Mucosa of descending colon (tissue), 3 donors: Measurements from ENCODE around the gene GPR160. TPM values are rescaled to one million over a fixed set of nuclear protein-coding genes. Genes with fewer than 3 reads are reported as not detected.

ENCODE experiments used
- ATAC-seq: fragments of 200-7000 bp; cut with Tn5 transposase; one replicate; pipeline ENCODE4 v1.9.1; 2020; ENCODE audit warnings: mild to moderate bottlenecking, moderate library complexity
- DNase-seq, 3 donors: peaks; one replicate each; pipeline ENCODE4 v3.0.0-alpha.2; 2020
- H3K36me3 ChIP-seq: fragments of 200-600 bp; one replicate; pipeline ENCODE4 v1.8.0; 2021; ENCODE audit warnings: low read depth, mild to moderate bottlenecking
- H3K4me1 ChIP-seq: fragments of 200-600 bp; one replicate; pipeline ENCODE4 v1.8.0; 2021; ENCODE audit warnings: low read depth, mild to moderate bottlenecking
- H3K4me3 ChIP-seq: fragments of 200-600 bp; one replicate; pipeline ENCODE4 v1.8.0; 2021; ENCODE audit warnings: mild to moderate bottlenecking
- H3K9me3 ChIP-seq: fragments of 200-600 bp; one replicate; pipeline ENCODE4 v1.8.0; 2021; ENCODE audit warnings: mild to moderate bottlenecking
- intact Hi-C, 2 donors: fragments of 100-400 bp; cut with DNase I in 1 of 2; cut with micrococcal nuclease in 1 of 2; formaldehyde crosslinking; loops; one replicate each; pipeline versions ENCODE4 v1.11.0 to v1.11.1; 2022; cut with DNase I, micrococcal nuclease
- total RNA-seq, 3 donors: library from RNA; stranded (reverse); fragmentation: NEBNext Ultra II Directional in 2 of 3; extraction: Animal tissue kit (Norgen Biotek cat#: 25700) in 2 of 3; gene quantifications; one replicate each; pipeline versions ENCODE4 v1.2.1 to v1.2.4, GENCODE V29; 2021 to 2023
- TF ChIP-seq, protein P1 (sequence below): fragments of 200-600 bp; IDR thresholded peaks from one replicate; pipeline ENCODE4 v1.8.0; 2022; ENCODE audit warnings: antibody characterized with exemption, mild to moderate bottlenecking
- donor health status: DM: no; HTN: no; CAD: no; lungs with moderate emphysema.
- donor health status: DM: no; HTN: no; CAD: no.
- donor health status: DM: no; HTN: yes; CAD: no.

Gene GPR160
- total RNA-seq, 3 donors from 2014 or later, result 30.0 to 96.5 (median 67.6) TPM

DNA sequence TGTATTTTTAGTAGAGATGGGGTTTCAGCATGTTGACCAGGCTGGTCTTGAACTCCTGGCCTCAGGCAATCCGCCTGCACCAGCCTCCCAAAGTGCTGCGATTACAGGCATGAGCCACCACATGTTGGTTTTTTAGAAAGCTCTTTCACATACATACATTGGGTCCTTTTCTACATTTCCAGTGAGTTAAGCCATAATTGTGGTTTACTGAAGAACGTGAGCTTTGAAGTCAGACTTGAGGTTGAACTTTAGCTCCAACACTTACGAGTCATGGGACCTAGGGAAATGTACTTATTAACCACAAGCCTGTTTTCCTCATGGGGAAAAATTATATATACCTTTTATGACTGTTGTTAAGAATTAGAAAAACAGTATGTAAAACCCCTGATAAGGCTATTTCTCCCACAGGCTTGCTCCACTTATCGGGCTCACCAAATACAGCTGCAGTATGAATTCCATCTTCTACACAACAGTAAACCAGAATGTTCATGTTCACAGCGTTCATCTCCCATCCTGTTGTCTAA lies 39.0 kb downstream of the GPR160 start:
- TF ChIP-seq, protein P1, sequence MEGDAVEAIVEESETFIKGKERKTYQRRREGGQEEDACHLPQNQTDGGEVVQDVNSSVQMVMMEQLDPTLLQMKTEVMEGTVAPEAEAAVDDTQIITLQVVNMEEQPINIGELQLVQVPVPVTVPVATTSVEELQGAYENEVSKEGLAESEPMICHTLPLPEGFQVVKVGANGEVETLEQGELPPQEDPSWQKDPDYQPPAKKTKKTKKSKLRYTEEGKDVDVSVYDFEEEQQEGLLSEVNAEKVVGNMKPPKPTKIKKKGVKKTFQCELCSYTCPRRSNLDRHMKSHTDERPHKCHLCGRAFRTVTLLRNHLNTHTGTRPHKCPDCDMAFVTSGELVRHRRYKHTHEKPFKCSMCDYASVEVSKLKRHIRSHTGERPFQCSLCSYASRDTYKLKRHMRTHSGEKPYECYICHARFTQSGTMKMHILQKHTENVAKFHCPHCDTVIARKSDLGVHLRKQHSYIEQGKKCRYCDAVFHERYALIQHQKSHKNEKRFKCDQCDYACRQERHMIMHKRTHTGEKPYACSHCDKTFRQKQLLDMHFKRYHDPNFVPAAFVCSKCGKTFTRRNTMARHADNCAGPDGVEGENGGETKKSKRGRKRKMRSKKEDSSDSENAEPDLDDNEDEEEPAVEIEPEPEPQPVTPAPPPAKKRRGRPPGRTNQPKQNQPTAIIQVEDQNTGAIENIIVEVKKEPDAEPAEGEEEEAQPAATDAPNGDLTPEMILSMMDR, result no peak
- intact Hi-C loops, result no loop called here
- Histone ChIP-seq H3K9me3 (no peaks in the 10 kb centered on the region), H3K36me3 (no peaks in the 10 kb centered on the region), H3K4me1 (peaks cover 13% of the 10 kb centered on the region), H3K4me3 (no peak overlapping the region)
- ATAC-seq (peak; percentile 87), DNase-seq (peak in 1 of 3 donors; percentile 37)

DNA sequence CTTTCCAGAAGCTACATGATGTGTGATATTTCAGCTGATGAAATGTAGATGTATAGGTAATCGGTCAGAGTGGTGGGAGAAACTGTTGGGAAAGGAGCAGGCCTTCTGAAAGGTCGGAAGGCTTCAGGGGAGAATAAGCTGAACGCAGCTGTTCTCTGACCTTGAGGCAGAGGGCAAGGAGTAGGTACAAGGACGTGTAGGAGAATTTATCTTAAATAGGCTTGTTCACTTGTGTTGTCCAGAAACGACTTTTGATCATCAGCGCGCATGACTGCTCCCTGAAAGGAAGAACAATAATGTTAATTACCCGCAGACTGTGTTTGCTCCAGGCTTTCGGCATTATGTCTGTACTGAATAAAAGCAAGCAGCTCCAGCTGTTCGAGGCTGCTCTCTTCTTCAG lies 39.6 kb downstream of the GPR160 start:
- TF ChIP-seq, protein P1, result no peak
- peaks cover 13% of the 10 kb centered on the region for H3K4me1 ChIP-seq
- intact Hi-C loops, result no loop called here
- DNase-seq, result peak in 1 of 3 donors; percentile 47
- H3K4me3 ChIP-seq, result no peak overlapping the region
- H3K9me3 ChIP-seq, result no peaks in the 10 kb centered on the region
- H3K36me3 ChIP-seq, result no peaks in the 10 kb centered on the region
- ATAC-seq, result peak; percentile 43

DNA sequence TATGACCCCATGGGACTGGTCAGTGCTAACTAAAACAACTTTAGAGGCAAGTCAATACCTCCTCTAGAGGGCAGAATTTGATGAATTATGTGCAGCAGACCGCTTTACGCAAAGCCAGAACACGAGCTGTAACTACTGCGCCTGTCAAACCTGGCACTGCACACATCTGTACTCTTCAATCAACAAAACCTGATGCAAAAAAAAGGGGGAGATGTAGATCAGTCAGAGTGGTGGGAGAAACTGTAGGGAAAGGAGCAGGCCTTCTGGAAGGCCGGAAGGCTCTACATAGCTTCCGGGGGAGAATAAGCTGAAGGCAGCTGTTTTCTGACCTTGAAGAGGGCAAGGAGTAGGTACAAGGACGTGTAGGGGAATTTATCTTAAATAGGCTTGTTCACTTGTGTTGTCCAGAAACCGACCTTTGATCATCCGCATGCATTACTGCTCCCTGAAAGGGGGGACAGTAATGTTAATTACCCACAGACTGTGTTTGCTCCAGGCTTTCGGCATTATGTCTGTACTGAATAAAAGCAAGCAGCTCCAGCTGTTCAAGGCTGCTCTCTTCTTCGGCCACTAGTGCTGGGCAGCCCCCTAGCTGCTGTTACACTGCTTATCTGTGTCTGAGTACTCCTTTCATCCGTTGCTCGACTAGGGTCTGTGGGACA lies 41.0 kb downstream of the GPR160 start:
- Histone ChIP-seq H3K9me3 (no peaks in the 10 kb centered on the region), H3K4me1 (peaks cover 13% of the 10 kb centered on the region), H3K4me3 (no peak overlapping the region), H3K36me3 (no peaks in the 10 kb centered on the region)
- TF ChIP-seq, protein P1, result no peak
- DNase-seq (peak in 1 of 3 donors; percentile 39), ATAC-seq (peak; percentile 41)
- intact Hi-C loops, result no loop called here

DNA sequence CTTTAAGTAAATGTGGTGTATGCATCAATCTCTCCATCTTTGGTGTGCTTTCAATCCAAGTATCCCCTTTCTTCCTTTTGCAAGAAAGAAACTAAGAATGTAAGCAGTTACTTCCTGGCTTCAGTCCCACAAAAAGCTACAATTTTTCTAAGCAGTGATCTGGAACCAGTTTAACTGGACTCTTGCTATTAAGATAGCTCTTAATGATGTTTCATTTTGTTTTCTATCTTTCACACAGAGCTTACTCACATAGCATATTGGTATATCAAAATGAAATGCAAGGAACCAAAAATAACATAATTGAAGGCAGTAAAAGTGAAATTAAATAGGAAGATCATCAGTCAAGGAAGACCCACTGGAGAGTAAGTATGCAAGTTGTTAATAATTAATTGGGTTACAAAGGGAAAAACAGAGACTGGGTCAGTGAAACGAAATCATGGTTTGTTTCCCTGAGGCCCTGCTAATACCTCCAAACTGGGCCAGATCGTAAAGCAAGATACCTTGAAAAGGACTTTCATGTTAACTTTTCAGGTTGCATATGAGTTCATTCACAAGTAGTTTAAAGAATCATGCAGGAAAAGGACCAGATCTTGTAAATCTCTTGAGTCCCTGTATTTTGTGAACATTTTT lies 41.9 kb downstream of the GPR160 start:
- intact Hi-C loops, result no loop called here
- no peaks in the 10 kb centered on the region for H3K9me3 ChIP-seq
- no peak for ATAC-seq
- H3K4me3 ChIP-seq, result no peak overlapping the region
- TF ChIP-seq, protein P1, result no peak
- peaks cover 13% of the 10 kb centered on the region for H3K4me1 ChIP-seq
- no peak for DNase-seq
- no peaks in the 10 kb centered on the region for H3K36me3 ChIP-seq

DNA sequence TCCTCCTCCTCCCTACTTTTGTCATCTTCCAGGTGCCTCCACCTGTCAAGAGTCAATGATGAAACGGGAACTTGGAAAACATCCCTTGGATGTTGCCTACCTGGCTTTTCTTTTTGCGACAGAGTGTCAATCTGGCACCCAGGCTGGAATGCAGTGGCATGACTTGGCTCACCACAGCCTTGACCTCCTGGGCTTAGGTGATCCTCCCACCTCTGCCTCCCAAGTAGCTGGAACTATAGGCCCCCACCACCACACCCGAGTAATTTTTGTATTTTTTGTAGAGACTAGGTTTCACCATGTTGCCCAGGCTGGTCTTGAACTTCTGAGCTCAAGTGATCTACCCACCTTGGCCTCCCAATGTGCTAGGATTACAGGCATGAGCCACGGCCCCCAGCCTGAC lies 42.8 kb downstream of the GPR160 start:
- intact Hi-C loops, result no loop called here
- peaks cover 13% of the 10 kb centered on the region for H3K4me1 ChIP-seq
- TF ChIP-seq, protein P1, result no peak
- H3K9me3 ChIP-seq, result no peaks in the 10 kb centered on the region
- no peaks in the 10 kb centered on the region for H3K36me3 ChIP-seq
- no peak for DNase-seq
- ATAC-seq, result no peak
- H3K4me3 ChIP-seq, result no peak overlapping the region
